ENCODE measurements around the gene MAPK13.
A peak's percentile ranks its signal among the peaks of the same experiment; 100 is the strongest.
"Not testable (repeated sequence)": the region's sequence is repeated elsewhere in the genome, so short reads cannot be mapped to it uniquely, and the experiment has no call there.

Gene MAPK13

DNA sequence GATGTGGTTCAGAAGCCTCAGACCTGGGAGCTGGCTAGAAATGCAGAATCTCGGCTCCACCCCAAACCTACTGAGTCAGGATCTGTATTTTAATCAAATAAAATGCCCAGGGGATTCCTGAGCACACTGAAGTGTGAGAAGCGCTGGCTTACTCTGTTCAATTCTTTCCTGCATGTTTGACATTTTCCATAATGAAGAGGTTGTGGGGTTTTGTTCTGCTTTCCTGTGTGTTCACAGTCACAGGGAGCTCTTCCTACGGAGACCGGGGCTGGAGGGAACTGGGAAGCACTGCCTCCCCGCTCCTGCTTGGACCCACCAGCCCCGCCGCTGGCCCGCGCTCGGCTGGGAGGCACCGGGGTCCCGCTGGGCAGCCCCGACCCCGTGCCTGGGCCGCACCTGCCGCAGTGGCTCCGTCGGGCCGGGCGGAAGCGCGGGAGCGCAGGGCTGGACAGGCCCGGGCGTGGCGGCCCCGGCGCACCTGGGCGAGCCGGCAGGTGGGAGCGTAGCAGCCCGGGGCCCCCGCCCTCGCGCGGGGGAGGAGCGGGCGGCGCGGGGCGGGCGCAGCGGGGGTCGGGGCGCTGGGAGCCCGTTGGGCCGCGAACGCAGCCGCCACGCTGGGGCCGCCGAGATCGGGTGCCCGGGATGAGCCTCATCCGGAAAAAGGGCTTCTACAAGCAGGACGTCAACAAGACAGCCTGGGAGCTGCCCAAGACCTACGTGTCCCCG is at the start of gene MAPK13:
Gene MAPK13, plus strand, starts transcription at position 573 of the 726 bp plus-strand sequence. Its CDS starts 70 bp downstream, at position 643.
- DNase-seq, result no peak

DNA sequence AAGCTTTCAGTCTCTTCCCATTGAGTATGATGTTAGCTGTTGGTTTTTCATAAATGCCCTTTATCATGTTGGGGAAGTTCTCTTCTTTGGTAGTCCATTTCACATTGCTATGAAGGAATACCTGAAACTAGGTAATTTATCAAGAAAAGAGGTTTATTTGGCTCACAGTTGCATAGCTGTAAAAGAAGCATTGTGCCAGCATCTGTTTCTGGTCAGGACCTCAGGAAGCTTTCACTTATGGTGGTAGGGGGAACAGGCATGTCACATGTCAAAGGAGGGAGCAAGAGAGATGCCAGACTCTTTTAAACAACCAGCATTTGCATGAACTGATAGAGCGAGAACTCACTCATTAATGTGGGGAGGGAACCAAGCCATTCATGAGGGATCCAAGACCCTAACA is 48.0 kb upstream of the MAPK13 start:
- DNase-seq, result no peak

DNA sequence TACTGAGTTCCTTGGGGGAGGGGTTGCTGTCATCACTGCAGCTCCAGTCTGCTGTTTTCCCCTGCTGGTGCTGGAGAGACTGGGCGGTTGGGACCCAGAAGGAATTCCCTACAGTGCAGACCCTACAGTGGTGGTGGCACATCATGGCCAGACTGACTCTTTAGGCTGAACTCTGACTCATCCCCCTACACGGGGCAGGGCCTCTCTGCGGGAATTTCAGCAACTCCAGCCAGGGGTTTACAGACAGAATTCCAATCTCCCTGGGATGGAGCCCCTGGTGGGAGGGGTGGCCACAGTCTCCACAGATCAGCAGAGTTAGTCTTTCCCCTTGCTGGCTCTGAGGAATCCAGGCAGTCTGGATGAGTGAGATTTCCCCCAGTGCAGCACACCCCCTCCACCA is 46.9 kb upstream of the MAPK13 start:
- no peak for DNase-seq

- DNase-seq, result not testable (repeated sequence)
Observed at GRCh38 chr6:36088204-36088603, 42.1 kb upstream of the MAPK13 start.

DNA sequence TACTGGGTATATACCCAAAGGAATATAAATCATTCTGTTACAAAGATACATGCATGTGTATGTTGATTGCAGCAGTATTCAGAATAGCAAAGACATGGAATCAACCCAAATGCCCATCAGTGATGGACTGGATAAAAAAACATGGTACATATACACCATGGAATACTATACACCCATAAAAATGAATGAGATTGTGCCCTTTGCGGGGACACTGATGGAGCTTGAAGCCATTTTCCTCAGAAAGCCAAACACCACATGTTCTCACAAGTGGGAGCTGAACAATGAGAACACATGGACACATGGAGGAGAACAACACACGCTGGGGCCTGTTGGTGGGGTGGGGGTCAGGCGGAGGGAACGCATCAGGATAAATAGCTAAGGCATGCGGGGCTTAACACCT is 41.3 kb upstream of the MAPK13 start:
- DNase-seq, result no peak

DNA sequence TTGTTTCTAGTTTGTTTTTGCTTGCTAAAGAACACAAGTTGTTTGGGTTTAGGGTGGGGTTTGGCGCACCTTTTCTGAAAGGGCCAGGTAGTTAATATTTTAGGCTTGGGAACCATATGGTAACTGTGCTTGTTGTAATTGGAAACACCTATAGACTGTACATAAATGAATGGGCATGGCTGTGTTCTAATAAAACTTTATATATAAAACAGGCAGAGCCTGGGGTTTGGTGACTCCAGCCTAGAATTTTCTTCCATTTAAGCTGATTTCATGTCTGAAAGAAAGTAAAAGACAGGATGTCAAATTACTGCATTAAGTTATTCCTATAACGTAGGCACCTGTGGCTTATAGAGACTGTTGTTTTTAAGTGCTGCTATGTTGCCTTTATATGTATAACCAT is 36.1 kb upstream of the MAPK13 start:
- DNase-seq, result no peak

- peak; percentile 69 for DNase-seq
Observed at GRCh38 chr6:36094753-36095496, 35.4 kb upstream of the MAPK13 start.

- DNase-seq, result no peak
Observed at GRCh38 chr6:36095497-36096391, 34.6 kb upstream of the MAPK13 start.

- DNase-seq, result no peak
Observed at GRCh38 chr6:36098253-36098919, 31.9 kb upstream of the MAPK13 start.

DNA sequence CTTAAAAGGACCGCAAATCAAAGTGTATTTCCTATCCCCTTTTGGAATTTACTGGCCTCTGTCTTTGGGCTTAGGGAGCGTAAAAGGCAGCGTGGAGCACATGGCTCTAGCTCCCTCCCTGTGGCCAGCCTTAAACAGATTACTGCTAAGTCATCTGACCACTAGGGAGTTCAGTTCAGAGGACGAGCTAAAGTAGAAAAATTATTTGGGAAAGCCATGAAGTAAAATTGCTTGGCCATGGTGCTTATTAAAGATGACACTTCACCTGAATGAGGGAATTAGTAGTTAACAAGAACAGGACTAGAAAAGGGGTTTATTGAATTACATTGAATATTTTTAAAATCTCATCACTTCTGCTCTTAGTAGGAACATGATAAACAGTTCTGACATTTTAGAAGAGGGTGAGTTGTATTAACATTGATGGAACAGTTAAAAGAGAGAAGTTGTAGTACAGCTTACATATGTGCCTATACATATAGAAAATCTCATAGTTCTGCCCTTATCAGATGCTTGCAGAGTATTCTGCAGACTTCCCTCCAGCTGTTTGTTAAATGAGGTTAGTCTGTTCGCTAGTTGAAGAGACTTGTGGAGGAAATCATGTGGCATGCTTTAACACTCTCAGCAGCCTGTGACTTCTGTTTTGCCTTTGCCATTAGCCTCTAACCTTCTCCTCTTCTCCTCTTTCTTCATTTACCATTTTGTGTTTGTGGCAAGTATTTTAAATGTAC is 31.2 kb upstream of the MAPK13 start:
- DNase-seq, result no peak

DNA sequence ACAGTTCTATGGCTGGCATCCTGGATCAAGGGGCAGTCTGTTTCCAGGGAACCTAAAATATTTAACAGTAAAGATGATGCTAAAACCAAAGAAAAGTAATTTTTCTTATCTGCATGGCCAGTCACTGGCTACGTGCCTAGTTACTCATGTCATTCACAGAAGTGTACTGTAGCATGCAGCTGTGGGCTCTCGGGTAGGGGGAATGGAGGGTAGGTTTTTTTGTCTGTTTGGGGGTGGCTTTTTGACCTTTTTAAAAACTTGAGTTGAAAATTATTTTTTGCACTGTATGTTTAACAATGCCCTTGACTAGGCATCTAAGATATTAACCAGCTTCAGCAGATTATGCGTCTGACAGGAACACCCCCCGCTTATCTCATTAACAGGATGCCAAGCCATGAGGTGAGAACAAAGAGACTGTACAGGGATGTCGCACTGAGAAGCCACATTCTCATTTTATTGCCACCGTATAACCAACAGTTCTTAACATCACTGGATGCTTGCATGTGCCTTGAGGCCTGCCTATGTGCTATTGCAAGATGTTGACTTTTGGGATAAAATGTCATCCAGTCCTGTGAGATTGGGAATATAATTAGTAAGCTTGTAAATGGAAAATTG is 30.3 kb upstream of the MAPK13 start:
- DNase-seq, result no peak

DNA sequence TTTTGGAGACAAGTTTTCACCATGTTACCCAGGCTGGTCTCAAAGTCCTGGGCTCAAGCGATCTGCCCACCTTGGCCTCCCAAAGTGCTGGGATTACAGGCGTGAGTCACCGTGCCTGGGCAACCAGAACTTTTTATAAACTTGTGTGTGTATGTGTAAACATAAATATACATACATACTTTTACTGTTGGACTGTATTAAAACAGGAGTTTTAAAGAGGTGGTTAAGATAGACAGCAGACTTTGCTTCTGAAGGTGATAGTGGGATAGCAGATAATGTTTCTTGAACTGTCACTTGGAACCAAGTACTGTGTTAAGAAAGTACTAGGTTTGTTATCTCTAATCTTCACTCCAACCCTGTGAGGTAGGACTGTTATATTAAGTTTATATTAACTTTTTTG is 28.6 kb upstream of the MAPK13 start:
- no peak for DNase-seq

- DNase-seq, result no peak
Observed at GRCh38 chr6:36102853-36103252, 27.5 kb upstream of the MAPK13 start.

DNA sequence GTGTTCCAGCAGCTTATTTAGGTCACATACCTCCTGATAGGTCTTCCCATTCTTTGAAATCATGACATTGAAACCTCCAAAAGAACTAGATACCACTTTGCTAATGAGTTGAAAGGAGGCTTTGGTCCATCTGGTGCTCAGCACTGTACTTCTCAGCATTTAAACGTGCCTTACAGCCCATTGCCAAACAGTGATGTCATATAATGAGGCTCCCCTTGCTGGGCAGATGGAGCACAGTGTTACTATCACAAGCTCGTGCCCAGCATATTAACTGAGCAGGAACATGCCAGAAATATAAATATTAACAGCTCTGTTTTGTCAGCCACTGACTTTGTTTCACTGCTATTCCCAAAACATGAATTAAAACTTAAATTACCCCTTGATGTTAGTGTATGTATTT is 25.5 kb upstream of the MAPK13 start:
- no peak for DNase-seq

DNA sequence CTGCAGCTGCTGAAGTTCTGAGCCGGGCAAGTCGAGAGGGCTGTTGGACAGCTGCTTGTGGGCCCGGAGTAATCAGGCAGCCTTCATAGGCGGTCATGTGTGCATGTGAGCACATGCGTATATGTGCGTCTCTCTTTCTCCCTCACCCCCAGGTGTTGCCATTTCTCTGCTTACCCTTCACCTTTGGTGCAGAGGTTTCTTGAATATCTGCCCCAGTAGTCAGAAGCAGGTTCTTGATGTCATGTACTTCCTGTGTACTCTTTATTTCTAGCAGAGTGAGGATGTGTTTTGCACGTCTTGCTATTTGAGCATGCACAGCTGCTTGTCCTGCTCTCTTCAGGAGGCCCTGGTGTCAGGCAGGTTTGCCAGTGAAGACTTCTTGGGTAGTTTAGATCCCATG is 21.2 kb upstream of the MAPK13 start:
- no peak for DNase-seq

GRCh38 chr6:36110050-36110449 is 20.3 kb upstream of the MAPK13 start:
- no peak for DNase-seq

DNA sequence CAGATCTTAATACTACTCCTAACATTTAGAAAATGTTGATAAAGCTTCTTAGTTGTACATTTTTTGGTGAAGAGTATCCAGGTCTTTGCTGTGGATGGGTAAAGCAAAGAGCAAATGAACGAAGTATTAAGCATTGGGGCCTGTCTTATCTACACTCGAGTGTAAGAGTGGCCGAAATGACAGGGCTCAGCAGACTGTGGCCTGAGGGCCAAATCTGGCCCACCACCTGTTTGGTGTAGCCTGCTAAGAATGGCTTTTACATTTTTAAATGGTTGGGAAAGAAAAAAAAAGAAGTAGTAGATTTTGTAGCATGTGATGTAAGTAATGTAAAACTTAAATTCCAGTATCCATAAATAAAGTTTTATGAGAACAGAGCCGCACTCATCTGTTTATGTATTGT is 19.4 kb upstream of the MAPK13 start:
- no peak for DNase-seq

DNA sequence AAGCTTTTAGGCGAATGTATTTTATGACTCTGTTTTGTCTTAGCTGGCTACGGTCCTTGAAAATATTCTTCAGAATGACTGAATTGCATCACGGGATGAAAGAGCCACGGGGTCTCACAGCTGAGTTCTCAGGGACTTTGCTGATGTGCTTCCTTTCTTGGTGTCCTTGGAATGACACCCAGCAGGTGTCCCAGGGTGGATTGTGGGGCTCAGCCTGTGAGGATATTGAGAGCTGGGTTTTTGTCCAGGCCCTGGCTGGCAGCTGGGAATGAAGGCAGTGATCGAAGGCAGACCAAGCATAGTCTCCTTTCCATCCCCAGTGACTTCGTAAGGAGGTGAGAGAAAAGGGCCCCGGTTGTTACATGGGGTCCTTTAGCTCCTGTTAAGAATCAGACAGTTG is 18.8 kb upstream of the MAPK13 start:
- no peak for DNase-seq

- DNase-seq, result no peak
Observed at GRCh38 chr6:36113049-36113448, 17.3 kb upstream of the MAPK13 start.

GRCh38 chr6:36113703-36114102 is 16.6 kb upstream of the MAPK13 start:
- DNase-seq, result no peak

GRCh38 chr6:36114798-36115408 is 15.4 kb upstream of the MAPK13 start:
- DNase-seq, result no peak
